GM03348 (cell line): ENCODE results near the gene SLC38A7.

Experiments used
- DNase-seq: peaks from one replicate; pipeline ENCODE4 v3.0.0; 2012; ENCODE audit warnings: low spot score

Gene SLC38A7

GRCh38 chr16:58635502-58635901 is 49.1 kb downstream of the SLC38A7 start:
- no peak for DNase-seq

GRCh38 chr16:58634265-58634802 is 50.2 kb downstream of the SLC38A7 start:
- DNase-seq = no peak

DNA sequence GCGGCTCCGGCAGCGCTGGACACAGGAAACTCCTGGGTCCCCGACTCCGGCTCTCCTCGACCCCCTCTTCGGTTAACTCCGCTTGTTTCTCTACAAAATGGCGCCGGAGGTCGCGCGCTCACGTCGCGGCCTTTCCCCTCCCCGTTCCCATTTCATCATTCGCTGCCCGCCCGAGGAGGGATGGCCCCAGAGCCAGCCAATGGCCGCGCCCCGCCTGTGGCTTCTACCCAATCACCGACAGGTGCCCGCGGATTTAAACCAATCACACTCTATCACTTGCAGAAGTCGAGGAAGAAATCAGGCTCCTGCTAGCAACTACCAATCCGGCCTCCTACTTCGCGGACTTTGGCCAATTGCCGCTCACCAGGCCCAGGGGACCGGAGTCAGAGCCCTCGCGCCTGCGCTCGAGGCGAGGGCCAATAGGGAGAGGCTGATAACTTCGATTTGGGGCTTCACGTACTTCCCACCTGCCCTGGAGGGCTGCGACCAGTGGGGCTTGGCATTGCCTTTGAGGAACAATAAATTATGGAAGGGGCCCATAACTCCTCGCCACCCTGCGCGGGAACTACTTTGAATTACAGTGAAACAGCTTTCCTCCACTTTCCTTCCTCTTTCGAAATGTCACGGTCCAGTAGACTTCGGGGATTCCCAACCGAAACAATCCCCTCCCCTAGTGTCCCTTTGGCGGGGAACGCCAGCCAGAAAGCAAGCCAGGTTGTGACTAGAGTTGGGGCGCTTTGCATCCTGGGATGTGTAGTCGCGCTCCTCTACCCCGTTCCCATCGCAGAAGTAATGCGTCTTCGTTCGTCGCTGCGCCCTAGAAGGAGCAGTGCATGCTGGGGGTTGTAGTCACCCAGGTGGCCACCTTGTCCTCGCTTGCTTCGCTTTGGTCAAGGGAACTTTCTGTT is 54.6 kb downstream of the SLC38A7 start, which contains the start of gene CNOT1:
CNOT1 (minus strand) TSS at position 94 of the 908 bp plus-strand sequence. CDS start 30,489 bp downstream, outside the sequence.
- peak; percentile 99 for DNase-seq

GRCh38 chr16:58628845-58629732 is 55.5 kb downstream of the SLC38A7 start:
- peak; percentile 67 for DNase-seq

- DNase-seq = no peak
Measured at GRCh38 chr16:58624209-58624608, 60.4 kb downstream of the SLC38A7 start.

DNA sequence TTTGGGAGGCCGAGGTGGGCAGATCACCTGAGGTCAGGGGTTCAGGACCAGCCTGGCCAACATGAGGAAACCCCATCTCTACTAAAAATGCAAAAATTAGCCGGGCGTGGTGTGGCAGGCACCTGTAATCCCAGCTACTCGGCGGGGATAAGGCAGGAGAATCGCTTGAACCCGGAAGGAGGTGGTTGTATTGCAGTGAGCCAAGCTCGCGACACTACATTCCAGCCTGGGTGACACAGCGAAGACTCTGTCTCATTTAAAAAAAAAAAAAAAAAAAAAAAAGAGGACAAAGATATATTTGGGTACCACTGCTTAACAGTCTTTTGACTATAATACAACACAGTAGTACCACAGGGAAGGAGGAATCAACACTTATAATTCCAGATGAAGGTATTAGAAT is 64.2 kb downstream of the SLC38A7 start:
- no peak for DNase-seq

- no peak for DNase-seq
Measured at GRCh38 chr16:58615280-58615679, 69.3 kb downstream of the SLC38A7 start.
